A673 (cell line): Measurements from ENCODE around the gene OSBP.

ENCODE experiments used
- CTCF ChIP-seq: fragments of 300-800, 200-600 bp; sonication (generic); conservative IDR thresholded peaks from 2 replicates; pipeline ENCODE4 v1.5.1; 2017; ENCODE audit warnings: low read depth, mild to moderate bottlenecking, antibody characterized with exemption, low read length, moderate library complexity, mixed read lengths
- EZH2 ChIP-seq: fragments of 200-600 bp; sonication (generic); IDR thresholded peaks from 2 replicates; pipeline ENCODE4 v1.6.1; 2017; ENCODE audit warnings: borderline replicate concordance, low read depth, mild to moderate bottlenecking, mixed read lengths, antibody characterized with exemption, low read length; ENCODE audit not compliant: poor library complexity, severe bottlenecking

DNA sequence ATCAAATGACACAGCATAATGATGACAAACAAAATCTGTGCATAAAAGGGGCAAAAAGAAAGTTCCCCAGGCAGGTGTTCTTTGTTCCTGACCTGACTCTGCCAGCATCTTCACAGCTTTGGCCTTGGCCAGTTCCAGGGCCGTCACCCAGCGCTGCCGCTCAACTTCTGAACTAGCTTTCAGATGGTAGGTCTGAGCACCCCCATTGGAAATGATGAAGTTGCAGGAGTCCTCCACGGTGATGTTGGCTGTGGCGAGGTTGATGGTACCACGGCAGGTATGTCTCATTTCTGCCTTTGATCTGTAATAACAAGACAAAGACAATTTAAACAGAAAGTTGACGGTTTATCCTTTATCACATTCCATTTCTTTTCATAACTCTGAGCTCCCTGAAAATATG lies 5.3 kb downstream of the OSBP start:
- no peak for TF ChIP-seq CTCF
- no peak for TF ChIP-seq EZH2
